Heart right ventricle (tissue), 16 donors: Measurements from ENCODE around the gene CHRM5. TPM values are rescaled to one million over a fixed set of nuclear protein-coding genes. Genes with fewer than 3 reads are reported as not detected.

Source experiments
- ATAC-seq, 8 donors: fragments of 200-7000 bp; cut with Tn5 transposase; one replicate each; pipeline ENCODE4 v1.9.1; 2020; ENCODE audit warnings: mild to moderate bottlenecking in 8 of 8, moderate library complexity in 8 of 8, moderate number of reproducible peaks in 1 of 8
- DNase-seq, 2 donors: peaks; one replicate each; pipeline ENCODE4 v3.0.0-alpha.2; 2020
- H3K27ac ChIP-seq, 10 donors: fragments of 200-600 bp; sonication (generic) in 2 of 10; one replicate each; pipeline versions ENCODE4 v1.5.0 to v1.8.0; 2020 to 2022; ENCODE audit warnings: mild to moderate bottlenecking in 3 of 10
- H3K27me3 ChIP-seq, 7 donors: fragments of 200-600 bp; one replicate each; pipeline ENCODE4 v1.8.0; 2021 to 2022; ENCODE audit warnings: mild to moderate bottlenecking in 2 of 7
- H3K36me3 ChIP-seq, 9 donors: fragments of 200-600 bp; sonication (generic) in 1 of 9; one replicate each; pipeline versions ENCODE4 v1.5.0 to v1.8.0; 2020 to 2022; ENCODE audit warnings: mild to moderate bottlenecking in 2 of 9
- H3K4me1 ChIP-seq, 9 donors: fragments of 200-600 bp; sonication (generic) in 1 of 9; one replicate each; pipeline versions ENCODE4 v1.5.0 to v1.8.0; 2020 to 2022; ENCODE audit warnings: mild to moderate bottlenecking in 4 of 9
- H3K4me3 ChIP-seq, 10 donors: fragments of 200-600 bp; sonication (generic) in 2 of 10; one replicate each; pipeline versions ENCODE4 v1.5.0 to v1.8.0; 2020 to 2022; ENCODE audit warnings: mild to moderate bottlenecking in 7 of 10, moderate library complexity in 2 of 10
- H3K9me3 ChIP-seq, 11 donors: fragments of 200-600 bp in 10 of 11; sonication (generic) in 2 of 11; one replicate each; pipeline versions ENCODE4 v1.5.0 to v1.8.0; 2013 to 2022; ENCODE audit warnings: mild to moderate bottlenecking in 2 of 11, control low read depth in 1 of 11, moderate library complexity in 1 of 11
- WGBS, 2 donors: extraction: QIAGEN DNeasy Blood & Tissue Kit; methylation state at CpG; one replicate each; pipeline ENCODE4 v1.1.7; 2013; ENCODE audit warnings: inconsistent platforms in 1 of 2; 5-methylcytosine and 5-hydroxymethylcytosine counted together
- intact Hi-C, 10 donors: fragments of 100-400 bp; cut with DNase I; formaldehyde crosslinking; loops; one replicate each; pipeline versions ENCODE4 v1.11.1 to v1.14.2; 2022
- polyA plus RNA-seq, 2 donors: library from polyadenylated mRNA; stranded (reverse); fragments of 200-250 nt; gene quantifications; one replicate each; pipeline ENCODE4 v1.2.3, GENCODE V29; 2013
- total RNA-seq, 10 donors: library from RNA; stranded (reverse); fragmentation: NEBNext Ultra II Directional in 3 of 10; extraction: Animal tissue kit (Norgen Biotek cat#: 25700) in 3 of 10; gene quantifications; one replicate each; pipeline versions ENCODE4 v1.2.1 to v1.2.4, GENCODE V29; 2021 to 2023
- TF ChIP-seq, protein P1 (sequence below), 9 donors: fragments of 200-600 bp; sonication (generic) in 2 of 9; IDR thresholded peaks; one replicate each; pipeline versions ENCODE4 v1.5.0 to v1.8.0; 2021 to 2022; ENCODE audit warnings: antibody characterized with exemption in 9 of 9, mild to moderate bottlenecking in 5 of 9, moderate library complexity in 1 of 9
- donor health status: Arrhythmogenic right ventricular cardiomyopathy.
- donor health status: ischemic (EF 13 %, LVEDD 7.1; RV severe dilation, severe dysfunction).
- donor health status: healthy with polysubstance abuse.
- donor health status: DM: no; HTN: yes; CAD: no.
- donor health status: DM: no; HTN: no; CAD: no.
- donor health status: ischemic (EF 25% LVEDD 6.9; RV normal size, moderate dysfunction).
- donor health status: ischemic (EF 25% LVEDD 5.7; RV mildly dilated, moderate dysfunction).
- donor health status: healthy.
- donor health status: DM: yes; HTN: yes; CAD: no.
- donor health status: Ischemic cardiomyopathy.
- donor health status: ischemic (EF 35%, LVEDD 5.7; RV mildly dilated, moderate dysfunction).
- donor health status: nonischemic (EF 11% LVEDD 7.7; RV severe dilation, severe dysfunction).
- donor health status: DM: yes; HTN: yes; CAD: no.
- donor health status: PGD.
- donor health status: ischemic (EF 29% LVEDD 5.4; RV normal size, mild dysfunction).
- donor health status: nonischemic (EF 23%, LVEDD 6.1; RV moderate dilation, normal function).

CHRM5 gene
- total and polyA plus RNA-seq, 12 donors: not detected

DNA sequence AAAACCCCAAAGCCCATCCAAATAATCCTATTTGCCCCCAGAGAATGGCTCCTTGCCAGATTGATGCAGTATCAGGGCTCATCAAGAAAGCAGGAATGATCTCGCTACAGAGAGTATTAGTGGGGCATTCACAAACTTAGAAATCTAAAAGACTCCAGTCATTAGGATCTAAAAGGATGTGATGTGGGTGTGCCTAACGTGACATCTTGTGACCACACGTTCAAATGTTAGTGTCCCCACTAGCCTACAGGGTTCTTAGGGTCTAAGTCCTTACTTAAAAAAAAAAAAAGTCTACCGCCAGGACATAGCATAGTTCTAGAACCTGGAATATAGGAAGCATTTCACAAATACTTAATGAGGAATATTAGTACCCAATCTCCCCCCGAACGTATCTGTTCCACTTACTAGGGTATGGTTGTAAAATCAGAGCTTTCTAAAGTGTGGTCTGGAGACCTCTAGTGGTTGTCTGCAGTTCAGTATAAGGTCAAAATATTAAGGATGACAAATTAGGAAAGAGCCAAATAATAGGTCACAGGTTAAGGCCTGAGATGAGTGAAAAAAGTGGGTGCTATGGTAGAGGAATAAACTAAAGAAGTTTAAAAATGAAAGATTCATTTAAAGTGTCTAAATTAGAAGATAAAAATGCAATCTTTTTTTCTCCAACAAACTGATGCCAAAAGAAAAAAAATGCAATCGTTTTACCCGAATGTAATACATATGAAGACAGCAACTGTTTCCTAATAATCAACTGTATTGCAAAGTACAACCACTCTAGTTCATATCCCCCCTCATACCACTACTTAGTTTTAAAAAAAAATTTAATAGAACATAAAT is 4.2 kb upstream of the CHRM5 start:
- H3K4me1 ChIP-seq: peaks cover 0 to 8% (median 0%) of the 10 kb centered on the region in 9 donors
- H3K27ac ChIP-seq: no peak overlapping the region
- peak in 1 of 8 donors; percentile 42 for ATAC-seq
- H3K36me3 ChIP-seq: no peaks in the 10 kb centered on the region
- TF ChIP-seq, protein P1, sequence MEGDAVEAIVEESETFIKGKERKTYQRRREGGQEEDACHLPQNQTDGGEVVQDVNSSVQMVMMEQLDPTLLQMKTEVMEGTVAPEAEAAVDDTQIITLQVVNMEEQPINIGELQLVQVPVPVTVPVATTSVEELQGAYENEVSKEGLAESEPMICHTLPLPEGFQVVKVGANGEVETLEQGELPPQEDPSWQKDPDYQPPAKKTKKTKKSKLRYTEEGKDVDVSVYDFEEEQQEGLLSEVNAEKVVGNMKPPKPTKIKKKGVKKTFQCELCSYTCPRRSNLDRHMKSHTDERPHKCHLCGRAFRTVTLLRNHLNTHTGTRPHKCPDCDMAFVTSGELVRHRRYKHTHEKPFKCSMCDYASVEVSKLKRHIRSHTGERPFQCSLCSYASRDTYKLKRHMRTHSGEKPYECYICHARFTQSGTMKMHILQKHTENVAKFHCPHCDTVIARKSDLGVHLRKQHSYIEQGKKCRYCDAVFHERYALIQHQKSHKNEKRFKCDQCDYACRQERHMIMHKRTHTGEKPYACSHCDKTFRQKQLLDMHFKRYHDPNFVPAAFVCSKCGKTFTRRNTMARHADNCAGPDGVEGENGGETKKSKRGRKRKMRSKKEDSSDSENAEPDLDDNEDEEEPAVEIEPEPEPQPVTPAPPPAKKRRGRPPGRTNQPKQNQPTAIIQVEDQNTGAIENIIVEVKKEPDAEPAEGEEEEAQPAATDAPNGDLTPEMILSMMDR (IDR thresholded peaks at IDR 0.05): peak in 8 of 9 donors; percentile 19 to 69 (median 60)
- intact Hi-C loops: loop anchor here in 6 of 10 donors (5.0 to 10.0 kb wide), 3 partner anchors 219 to 229 kb away; no protein-coding TSS in a partner anchor
- H3K4me3 ChIP-seq: no peak overlapping the region
- no peaks in the 10 kb centered on the region for H3K9me3 ChIP-seq
- 59 to 62% methylated on average over 8 of the region's 8 CpGs for WGBS, 2 donors
- no peaks in the 10 kb centered on the region for H3K27me3 ChIP-seq
- no peak for DNase-seq

DNA sequence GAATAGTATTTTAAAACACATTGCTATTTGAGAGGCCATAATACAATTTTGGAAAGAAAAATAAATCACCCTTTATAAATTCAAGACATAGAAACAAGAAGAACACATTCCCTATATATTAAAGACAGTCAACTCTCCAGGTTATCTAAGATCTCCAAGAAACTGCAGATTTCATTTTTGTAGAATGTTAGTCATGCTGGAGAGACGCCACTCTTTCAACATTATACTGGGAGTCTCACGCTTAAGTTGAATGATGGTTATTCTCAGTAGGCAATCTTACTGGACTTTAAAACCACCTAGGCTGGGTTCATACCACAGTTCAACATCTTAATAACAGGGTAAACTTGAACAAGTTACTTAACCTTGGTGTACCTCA is 3.6 kb upstream of the CHRM5 start:
- Histone ChIP-seq H3K4me1 (peaks cover 0 to 8% (median 0%) of the 10 kb centered on the region in 9 donors), H3K4me3 (no peak overlapping the region), H3K36me3 (no peaks in the 10 kb centered on the region), H3K27me3 (no peaks in the 10 kb centered on the region), H3K9me3 (no peaks in the 10 kb centered on the region), H3K27ac (no peak overlapping the region)
- intact Hi-C loops: loop anchor here in 6 of 10 donors (5.0 to 10.0 kb wide), 3 partner anchors 220 to 230 kb away; no protein-coding TSS in a partner anchor
- TF ChIP-seq, protein P1 (IDR thresholded peaks at IDR 0.05): no peak
- DNase-seq: no peak
- whole genome bisulfite sequencing, 2 donors: 98 to 99% methylated on average over 2 of the region's 2 CpGs
- ATAC-seq: no peak

DNA sequence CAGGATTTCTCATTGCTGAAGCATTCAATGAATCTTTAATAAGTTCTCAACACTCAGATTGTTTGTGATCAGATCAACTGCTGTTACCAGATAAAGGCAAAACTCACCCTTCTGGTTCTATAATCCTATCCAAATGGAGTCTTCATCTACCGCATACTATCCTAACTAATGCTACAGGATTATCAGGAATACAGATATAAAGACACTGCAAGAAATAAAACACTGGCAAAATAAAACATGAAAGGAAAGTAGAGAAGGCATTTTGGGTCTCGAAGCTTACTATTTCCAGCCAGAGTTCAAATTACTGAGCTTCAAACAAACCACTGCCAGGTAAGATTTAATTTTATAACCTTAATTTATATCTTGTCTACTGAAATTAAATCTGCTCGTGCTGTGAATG is 524 bp downstream of the CHRM5 start:
- no peak for DNase-seq
- intact Hi-C loops: loop anchor here in 4 of 10 donors (10.0 kb wide), 2 partner anchors 224 to 234 kb away; no protein-coding TSS in a partner anchor
- Histone ChIP-seq H3K4me3 (no peak overlapping the region), H3K4me1 (peaks cover 0 to 8% (median 0%) of the 10 kb centered on the region in 9 donors), H3K36me3 (no peaks in the 10 kb centered on the region), H3K27ac (no peak overlapping the region), H3K27me3 (no peaks in the 10 kb centered on the region), H3K9me3 (no peaks in the 10 kb centered on the region)
- no peak for ATAC-seq
- 82 to 85% methylated on average over 3 of the region's 3 CpGs for WGBS, 2 donors
- TF ChIP-seq, protein P1 (IDR thresholded peaks at IDR 0.05): no peak

DNA sequence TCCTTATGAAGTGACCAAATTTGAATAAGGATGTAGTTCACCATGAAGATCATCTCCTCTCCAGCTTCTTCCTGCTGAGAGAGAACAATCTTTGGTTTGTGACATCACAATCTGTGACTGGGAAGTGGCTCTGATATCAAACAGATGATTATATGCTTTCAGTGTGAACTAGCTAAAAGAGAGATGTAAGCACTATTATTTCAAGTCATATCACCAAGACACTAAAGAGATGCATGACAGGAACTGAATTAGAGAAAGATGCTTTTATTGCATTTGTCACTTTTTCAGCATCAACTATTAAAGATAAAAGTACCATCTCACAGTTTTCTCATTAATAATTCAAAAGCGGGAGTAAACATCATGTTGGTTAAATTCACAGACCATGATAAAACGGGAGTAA is 3.5 kb downstream of the CHRM5 start:
- no peaks in the 10 kb centered on the region for H3K36me3 ChIP-seq
- no peak overlapping the region for H3K4me3 ChIP-seq
- peaks cover 0 to 8% (median 0%) of the 10 kb centered on the region in 9 donors for H3K4me1 ChIP-seq
- H3K27me3 ChIP-seq: no peaks in the 10 kb centered on the region
- H3K9me3 ChIP-seq: no peaks in the 10 kb centered on the region
- TF ChIP-seq, protein P1 (IDR thresholded peaks at IDR 0.05): no peak
- intact Hi-C loops: loop anchor here in 1 of 10 donors (5.0 kb wide), 1 partner anchor 235 kb away; no protein-coding TSS in a partner anchor
- no peak for DNase-seq
- 90% methylated on average over 2 of the region's 2 CpGs for WGBS, 2 donors
- ATAC-seq: no peak
- H3K27ac ChIP-seq: no peak overlapping the region
